ENCODE measurements around the gene LSM2.
"Not testable (repeated sequence)": the region's sequence is repeated elsewhere in the genome, so short reads cannot be mapped to it uniquely, and the experiment has no call there.

The LSM2 gene

DNA sequence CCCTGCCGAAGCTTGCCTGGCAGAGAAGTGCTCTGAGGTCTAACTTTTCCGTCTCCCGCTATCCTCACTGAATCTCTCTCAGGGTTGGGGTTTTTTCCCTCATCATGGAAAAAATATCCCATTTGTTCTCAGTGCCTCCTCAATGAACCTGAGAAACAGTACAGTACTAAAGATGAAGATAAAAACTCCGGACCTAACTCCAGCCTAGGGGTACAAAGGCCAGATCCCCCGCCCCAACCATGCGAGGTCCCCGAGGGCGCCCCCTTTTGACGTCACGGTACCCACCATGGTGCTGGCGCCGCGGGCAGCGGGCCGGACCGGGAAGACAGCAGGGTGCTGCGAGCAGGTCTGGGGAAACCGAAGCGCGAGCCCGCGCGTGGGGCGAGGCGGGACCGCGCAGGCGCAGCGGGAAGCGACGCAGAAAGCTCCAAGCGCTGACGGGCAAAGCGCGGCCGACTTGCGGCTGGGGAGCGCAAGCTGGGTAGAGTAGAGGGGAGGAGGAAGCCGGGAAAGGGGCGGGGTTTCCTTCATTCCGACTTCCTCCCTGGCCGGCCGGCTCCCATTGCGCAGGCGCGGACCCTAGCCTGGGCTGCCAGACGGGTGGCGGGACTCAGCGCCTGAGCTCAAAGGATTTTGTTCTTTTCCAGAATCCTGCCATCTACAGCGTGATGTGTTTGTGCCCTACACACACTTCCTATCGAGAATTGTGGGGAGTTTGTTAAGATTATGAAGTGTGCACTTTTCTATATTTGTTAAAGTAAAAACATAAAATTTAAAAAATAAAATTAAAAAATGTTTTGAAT is at the start of gene LSM2:
TSS of gene LSM2 (minus strand) at position 497 of the 803 bp plus-strand sequence. CDS start at position 288, 209 bp downstream.
- peak within 1 kb of the TSS; percentile 73 for H3K4me3 ChIP-seq (ENCODE audit: low read length)
- no peaks in the 10 kb centered on the region for H3K27me3 ChIP-seq (replicated peaks; ENCODE audit: insufficient read depth, low read length)
- H3K79me2 ChIP-seq (ENCODE audit: low read length) = peaks cover 36% of the 10 kb centered on the region
- peak within 1 kb of the TSS; percentile 32 for H2AFZ ChIP-seq (ENCODE audit: low read length)
- peak; percentile 36; the same call in 1 of the 2 replicates for TF ChIP-seq CTCF (IDR thresholded peaks at IDR 0.05; ENCODE audit: low read length)
- no peak for TF ChIP-seq EZH2 (optimal IDR thresholded peaks at IDR 0.05; ENCODE audit: low read depth, low read length)
- H3K27ac ChIP-seq (ENCODE audit: low read length) = peak within 1 kb of the TSS; percentile 77
- H3F3A ChIP-seq (ENCODE audit: insufficient read depth, low read length) = no peaks in the 10 kb centered on the region
- DNase-seq = peak; percentile 93
- H3K9me2 ChIP-seq (replicated peaks; ENCODE audit: insufficient read depth, low read length) = no peaks in the 10 kb centered on the region
- peak within 1 kb of the TSS; percentile 81 for H3K9ac ChIP-seq (ENCODE audit: low read length)
- no peaks in the 10 kb centered on the region for H4K20me1 ChIP-seq (ENCODE audit: insufficient read depth, low read length)
- H3K9me3 ChIP-seq (replicated peaks; ENCODE audit: insufficient read depth, low read length) = no peaks in the 10 kb centered on the region
- peak within 1 kb of the TSS; percentile 73 for H3K4me2 ChIP-seq (ENCODE audit: low read depth, low read length)
- H3K4me1 ChIP-seq (ENCODE audit: low read length) = peaks cover 9% of the 10 kb centered on the region
- H3K36me3 ChIP-seq (replicated peaks; ENCODE audit: insufficient read depth, low read length) = no peaks in the 10 kb centered on the region

DNA sequence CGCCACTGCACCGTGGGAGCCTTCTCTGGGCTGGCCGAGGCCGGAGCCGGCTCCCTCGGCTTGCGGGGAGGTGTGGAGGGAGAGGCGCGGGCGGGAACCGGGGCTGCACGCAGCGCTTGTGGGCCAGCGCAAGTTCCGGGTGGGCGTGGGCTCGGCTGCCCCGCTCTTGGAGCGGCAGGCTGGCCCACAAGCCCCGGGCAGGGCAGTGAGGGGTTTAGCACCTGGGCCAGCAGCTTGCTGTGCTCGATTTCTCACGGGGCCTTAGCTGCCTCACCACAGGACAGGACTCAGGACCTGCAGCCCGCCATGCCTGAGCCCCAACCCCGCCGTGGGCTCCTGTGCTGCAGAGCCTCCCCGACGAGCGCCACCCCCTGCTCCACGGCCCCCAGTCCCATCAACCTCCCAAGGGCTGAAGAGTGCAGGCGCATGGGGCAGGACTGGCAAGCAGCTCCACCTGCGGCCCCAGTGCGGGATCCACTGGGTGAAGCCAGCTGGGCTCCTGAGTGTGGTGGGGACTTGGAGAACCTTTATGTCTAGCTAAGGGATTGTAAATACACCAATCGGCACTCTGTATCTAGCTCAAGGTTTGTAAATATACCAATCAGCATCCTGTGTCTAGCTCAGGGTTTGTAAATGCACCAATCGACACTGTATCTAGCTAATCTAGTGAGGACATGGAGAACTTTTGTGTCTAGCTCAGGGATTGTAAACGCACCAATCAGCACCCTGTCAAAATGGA is 45.4 kb upstream of the LSM2 start:
- not testable (repeated sequence) for H3K36me3 ChIP-seq (replicated peaks; ENCODE audit: insufficient read depth, low read length); H2AFZ ChIP-seq (ENCODE audit: low read length); H3K27me3 ChIP-seq (replicated peaks; ENCODE audit: insufficient read depth, low read length); H3K9me3 ChIP-seq (replicated peaks; ENCODE audit: insufficient read depth, low read length); DNase-seq; H3K79me2 ChIP-seq (ENCODE audit: low read length); H3K9ac ChIP-seq (ENCODE audit: low read length); H4K20me1 ChIP-seq (ENCODE audit: insufficient read depth, low read length); H3K4me3 ChIP-seq (ENCODE audit: low read length); H3K9me2 ChIP-seq (replicated peaks; ENCODE audit: insufficient read depth, low read length); H3K4me2 ChIP-seq (ENCODE audit: low read depth, low read length); H3F3A ChIP-seq (ENCODE audit: insufficient read depth, low read length); H3K4me1 ChIP-seq (ENCODE audit: low read length); H3K27ac ChIP-seq (ENCODE audit: low read length)

DNA sequence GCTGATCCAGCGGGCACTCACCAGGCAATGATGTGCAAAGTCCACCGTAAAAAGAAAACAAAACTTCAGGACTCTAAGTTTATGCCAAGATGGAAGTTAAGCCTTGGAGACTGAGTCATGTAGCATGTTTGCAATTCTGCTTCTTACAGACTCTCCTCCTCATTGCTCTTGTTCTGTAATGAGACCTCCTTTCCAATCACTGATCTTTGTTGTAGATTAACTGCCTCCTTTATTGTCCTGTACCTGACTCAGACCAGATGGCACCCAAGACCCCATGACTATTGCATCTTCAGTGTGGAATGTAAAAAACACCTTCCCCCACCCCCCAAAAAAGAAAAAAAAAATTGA is 44.7 kb upstream of the LSM2 start:
- no peaks in the 10 kb centered on the region for H3K27me3 ChIP-seq (replicated peaks; ENCODE audit: insufficient read depth, low read length)
- H3K4me2 ChIP-seq (ENCODE audit: low read depth, low read length) = no peak overlapping the region
- H3K36me3 ChIP-seq (replicated peaks; ENCODE audit: insufficient read depth, low read length) = no peaks in the 10 kb centered on the region
- no peaks in the 10 kb centered on the region for H3F3A ChIP-seq (ENCODE audit: insufficient read depth, low read length)
- H3K4me3 ChIP-seq (ENCODE audit: low read length) = no peak overlapping the region
- no peaks in the 10 kb centered on the region for H3K4me1 ChIP-seq (ENCODE audit: low read length)
- no peak overlapping the region for H2AFZ ChIP-seq (ENCODE audit: low read length)
- TF ChIP-seq CTCF (IDR thresholded peaks at IDR 0.05; ENCODE audit: low read length) = no peak
- TF ChIP-seq EZH2 (optimal IDR thresholded peaks at IDR 0.05; ENCODE audit: low read depth, low read length) = no peak
- no peak for TF ChIP-seq EZH2phosphoT487 (IDR thresholded peaks at IDR 0.05; ENCODE audit: low read length)
- H3K9ac ChIP-seq (ENCODE audit: low read length) = no peak overlapping the region
- H3K27ac ChIP-seq (ENCODE audit: low read length) = no peak overlapping the region
- no peak for DNase-seq
- H3K9me3 ChIP-seq (replicated peaks; ENCODE audit: insufficient read depth, low read length) = no peaks in the 10 kb centered on the region
- H3K79me2 ChIP-seq (ENCODE audit: low read length) = no peaks in the 10 kb centered on the region
- no peaks in the 10 kb centered on the region for H3K9me2 ChIP-seq (replicated peaks; ENCODE audit: insufficient read depth, low read length)
- no peaks in the 10 kb centered on the region for H4K20me1 ChIP-seq (ENCODE audit: insufficient read depth, low read length)
